ENCODE results near the gene KPNB1. TPM values are rescaled to one million over a fixed set of nuclear protein-coding genes. Genes with fewer than 3 reads are reported as not detected.

Gene KPNB1
- total and polyA plus RNA-seq, 2 of the 8 experiments (the other 6 are each of a cell fraction or from before 2014, with no cell fraction given): 171 to 625 TPM

DNA sequence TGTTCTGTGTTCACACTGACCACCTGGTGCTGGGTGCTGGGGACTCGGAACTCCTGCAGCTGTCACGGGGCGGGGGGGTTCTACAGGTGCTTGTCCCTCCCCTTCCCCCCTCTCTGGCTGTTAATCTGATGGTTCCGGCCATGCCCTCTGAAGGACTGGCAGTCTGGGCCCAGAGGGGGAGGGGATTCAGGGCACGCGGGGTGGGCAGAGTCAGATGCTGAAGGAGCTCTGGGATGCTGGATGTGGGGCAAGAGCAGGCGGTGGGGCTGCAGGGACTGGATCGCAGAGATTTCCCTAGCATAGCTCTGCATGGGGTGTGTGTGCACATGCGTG, 78.0 kb downstream of the KPNB1 start (continued):
- TF ChIP-seq RBBP5 (IDR thresholded peaks at IDR 0.05; ENCODE audit: borderline replicate concordance, low read depth, low read length) (no peak), SIN3A (conservative IDR thresholded peaks at IDR 0.05 in 1 of 2, IDR thresholded peaks at IDR 0.05 in 1 of 2; ENCODE audit: low read depth in 1 of 2, low read length in 2 of 2) (no peak), RXRA (IDR thresholded peaks at IDR 0.05; ENCODE audit: insufficient read depth, low read depth, low read length) (no peak), CHD2 (IDR thresholded peaks at IDR 0.05; ENCODE audit: low read length) (no peak)
- TF ChIP-seq, protein P1, sequence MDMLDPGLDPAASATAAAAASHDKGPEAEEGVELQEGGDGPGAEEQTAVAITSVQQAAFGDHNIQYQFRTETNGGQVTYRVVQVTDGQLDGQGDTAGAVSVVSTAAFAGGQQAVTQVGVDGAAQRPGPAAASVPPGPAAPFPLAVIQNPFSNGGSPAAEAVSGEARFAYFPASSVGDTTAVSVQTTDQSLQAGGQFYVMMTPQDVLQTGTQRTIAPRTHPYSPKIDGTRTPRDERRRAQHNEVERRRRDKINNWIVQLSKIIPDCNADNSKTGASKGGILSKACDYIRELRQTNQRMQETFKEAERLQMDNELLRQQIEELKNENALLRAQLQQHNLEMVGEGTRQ (IDR thresholded peaks at IDR 0.05; ENCODE audit: low read length): no peak
